ENCODE measurements around the gene FDX2. TPM values are rescaled to one million over a fixed set of nuclear protein-coding genes. Genes with fewer than 3 reads are reported as not detected.
A peak's percentile ranks its signal among the peaks of the same experiment; 100 is the strongest.

FDX2 gene
- total and polyA plus RNA-seq, 2 of the 13 experiments (the other 11 are each of a cell fraction or from before 2014, with no cell fraction given) = 21.0 to 24.7 TPM

GRCh38 chr19:10317045-10317856, 1.4 kb upstream of the FDX2 start (continued):
- TF ChIP-seq DZIP1 (CRISPR knock-in tag; IDR thresholded peaks at IDR 0.05) = no peak
- TF ChIP-seq, protein P1, sequence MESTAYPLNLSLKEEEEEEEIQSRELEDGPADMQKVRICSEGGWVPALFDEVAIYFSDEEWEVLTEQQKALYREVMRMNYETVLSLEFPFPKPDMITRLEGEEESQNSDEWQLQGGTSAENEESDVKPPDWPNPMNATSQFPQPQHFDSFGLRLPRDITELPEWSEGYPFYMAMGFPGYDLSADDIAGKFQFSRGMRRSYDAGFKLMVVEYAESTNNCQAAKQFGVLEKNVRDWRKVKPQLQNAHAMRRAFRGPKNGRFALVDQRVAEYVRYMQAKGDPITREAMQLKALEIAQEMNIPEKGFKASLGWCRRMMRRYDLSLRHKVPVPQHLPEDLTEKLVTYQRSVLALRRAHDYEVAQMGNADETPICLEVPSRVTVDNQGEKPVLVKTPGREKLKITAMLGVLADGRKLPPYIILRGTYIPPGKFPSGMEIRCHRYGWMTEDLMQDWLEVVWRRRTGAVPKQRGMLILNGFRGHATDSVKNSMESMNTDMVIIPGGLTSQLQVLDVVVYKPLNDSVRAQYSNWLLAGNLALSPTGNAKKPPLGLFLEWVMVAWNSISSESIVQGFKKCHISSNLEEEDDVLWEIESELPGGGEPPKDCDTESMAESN (CRISPR knock-in tag; conservative IDR thresholded peaks at IDR 0.05) = no peak

GRCh38 chr19:10316229-10317044, 622 bp upstream of the FDX2 start:
- Histone ChIP-seq H3K9me3 (ENCODE audit: low read length) (no peaks in the 10 kb centered on the region), H2AFZ (ENCODE audit: low read length) (no peak overlapping the region), H3K9ac (ENCODE audit: insufficient read depth, low read depth, low read length) (no peak overlapping the region), H3K79me2 (ENCODE audit: insufficient read depth, low read length) (peaks cover 5% of the 10 kb centered on the region), H4K20me1 (ENCODE audit: insufficient read depth, low read length) (no peaks in the 10 kb centered on the region; the same call in 1 of the 2 replicates), H3K4me2 (ENCODE audit: low read depth, low read length) (peak overlapping the region; percentile 88; the same call in 1 of the 2 replicates), H3K4me3 (replicated peaks in 1 of 3; ENCODE audit: insufficient read depth in 1 of 3, low read depth in 2 of 3, low read length in 3 of 3) (no peak overlapping the region; a peak in 1 of 6 replicates), H3K36me3 (replicated peaks in 1 of 2; ENCODE audit: control insufficient read depth in 1 of 2, insufficient read depth in 2 of 2, low read length in 2 of 2) (peaks cover 13 to 35% of the 10 kb centered on the region in 2 experiments), H3K4me1 (ENCODE audit: insufficient read depth, low read length) (peaks cover 17% of the 10 kb centered on the region), H3K27ac (ENCODE audit: extremely low read length, insufficient read depth, low read length) (no peak overlapping the region), H3K27me3 (ENCODE audit: control insufficient read depth in 1 of 2, insufficient read depth in 2 of 2, low read length in 2 of 2) (no peaks in the 10 kb centered on the region; a peak in 1 of 5 replicates)
- ATAC-seq = peak; percentile 15
- in situ Hi-C loops (cut with HindIII; ENCODE audit: extremely low pct_ligation_motif_present, low pct_unique_long_range_greater_than_20kb) = no loop called here
- FAIRE-seq = no peak
- POLR2A ChIA-PET = interaction anchor here (1.3 to 5.1 kb wide), 4 partner anchors 16 to 64 kb away, joined by 3 to 24 read pairs (median 4); partner anchors contain the start of genes ICAM4, RAVER1 and TYK2
- TSS peak; percentile 33 for BruUV-seq (replicated peaks)
- no peak for DNase-seq (ENCODE audit: low spot score)
- 88% methylated on average over 16 of the region's 19 CpGs for WGBS (ENCODE audit: low lambda C conversion rate)
- TF ChIP-seq IRX3 (CRISPR knock-in tag; IDR thresholded peaks at IDR 0.05; ENCODE audit: borderline replicate concordance, low read depth) = peak; percentile 3; the same call in 1 of the 2 replicates
- peak; percentile 17; the same call in 1 of the 2 replicates for TF ChIP-seq POLR2AphosphoS2 (IDR thresholded peaks at IDR 0.05; ENCODE audit: low read depth, low read length)
- TF ChIP-seq NCOR1 (IDR thresholded peaks at IDR 0.05; ENCODE audit: borderline replicate concordance, low read length) = no peak
- peak; percentile 3; the same call in 1 of the 2 replicates for TF ChIP-seq HIVEP1 (CRISPR knock-in tag; IDR thresholded peaks at IDR 0.05)
- intact Hi-C loops (cut with micrococcal nuclease; ENCODE audit: unreplicated experiment) = no loop called here
- CTCF ChIA-PET (ENCODE audit: low intra/inter-chr PET ratio, low total read pairs) = no interaction called here
